Activated CD4-positive, alpha-beta T cell treated with anti-CD3 and anti-CD28 coated beads, Interleukin-2, Interleukin-4, amounts not matched to agents 100 ng/mL and 50 ng/mL, durations not matched to agents 16 hours and 8 hours (primary cell): ENCODE data around the gene REL.
"Not testable (repeated sequence)": the region's sequence is repeated elsewhere in the genome, so short reads cannot be mapped to it uniquely, and the experiment has no call there.

Experiments used
- DNase-seq: peaks from one replicate; pipeline ENCODE4 v3.0.0-alpha.2; 2020; ENCODE audit warnings: low spot score

Gene REL

GRCh38 chr2:60881047-60881932, at the start of gene REL:
Gene REL, plus strand, starts transcription at chr2:60881574. Its CDS starts 267 bp downstream, at chr2:60881841.
- peak; percentile 89 for DNase-seq

- DNase-seq, result no peak
Measured at GRCh38 chr2:60831921-60832320, 49.5 kb upstream of the REL start.

- no peak for DNase-seq
Measured at GRCh38 chr2:60832621-60833020, 48.8 kb upstream of the REL start.

GRCh38 chr2:60834270-60834717, 47.1 kb upstream of the REL start:
- no peak for DNase-seq

- no peak for DNase-seq
Measured at GRCh38 chr2:60836491-60836890, 44.9 kb upstream of the REL start.

- no peak for DNase-seq
Measured at GRCh38 chr2:60837123-60837522, 44.3 kb upstream of the REL start.

- DNase-seq, result no peak
Measured at GRCh38 chr2:60838481-60838880, 42.9 kb upstream of the REL start.

GRCh38 chr2:60839126-60839813, 42.1 kb upstream of the REL start:
- no peak for DNase-seq

GRCh38 chr2:60840880-60841279, 40.5 kb upstream of the REL start:
- no peak for DNase-seq

- no peak for DNase-seq
Measured at GRCh38 chr2:60843006-60843405, 38.4 kb upstream of the REL start.

GRCh38 chr2:60844105-60844504, 37.3 kb upstream of the REL start:
- no peak for DNase-seq

- no peak for DNase-seq
Measured at GRCh38 chr2:60847854-60848253, 33.5 kb upstream of the REL start.

- no peak for DNase-seq
Measured at GRCh38 chr2:60849187-60849586, 32.2 kb upstream of the REL start.

- no peak for DNase-seq
Measured at GRCh38 chr2:60852282-60852860, 29.0 kb upstream of the REL start.

- DNase-seq, result no peak
Measured at GRCh38 chr2:60853531-60853930, 27.8 kb upstream of the REL start.

- DNase-seq, result no peak
Measured at GRCh38 chr2:60855989-60856669, 25.2 kb upstream of the REL start.

- DNase-seq, result no peak
Measured at GRCh38 chr2:60857056-60857455, 24.3 kb upstream of the REL start.

- DNase-seq, result no peak
Measured at GRCh38 chr2:60858897-60859311, 22.5 kb upstream of the REL start.

- no peak for DNase-seq
Measured at GRCh38 chr2:60861736-60862135, 19.6 kb upstream of the REL start.

GRCh38 chr2:60862642-60863041, 18.7 kb upstream of the REL start:
- DNase-seq, result no peak

- DNase-seq, result not testable (repeated sequence)
Measured at GRCh38 chr2:60865361-60865760, 16.0 kb upstream of the REL start.

GRCh38 chr2:60867007-60867406, 14.4 kb upstream of the REL start:
- no peak for DNase-seq
